Measurements from ENCODE around the gene PAK1. TPM values are rescaled to one million over a fixed set of nuclear protein-coding genes. Genes with fewer than 3 reads are reported as not detected.
"Not testable (repeated sequence)": the region's sequence is repeated elsewhere in the genome, so short reads cannot be mapped to it uniquely, and the experiment has no call there.

PAK1 gene
- total and polyA plus RNA-seq, 2 donors (not counting 1 experiment from before 2014, with no cell fraction given): 34.6 to 37.7 TPM

DNA sequence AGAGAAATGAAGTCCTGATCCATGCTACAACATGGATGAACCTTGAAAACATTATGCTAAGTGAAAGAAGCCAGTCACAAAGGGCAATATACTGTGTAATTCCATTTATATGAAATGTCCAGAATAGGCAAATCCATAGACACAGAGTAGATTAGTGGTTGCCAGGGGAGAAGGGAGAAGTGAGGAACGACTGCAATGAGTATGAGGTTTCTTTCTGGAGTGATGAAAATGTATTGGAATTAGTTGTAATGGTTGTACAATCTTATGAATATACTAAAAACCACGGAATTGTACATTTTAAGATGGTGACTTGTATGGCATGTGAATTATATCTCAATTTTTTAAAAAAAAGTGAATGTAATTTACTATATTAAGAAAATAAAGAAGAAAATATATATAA, 89.3 kb downstream of the PAK1 start:
- peak in 1 of 2 donors; percentile 33 for DNase-seq (ENCODE audit: low read depth in 2 of 2)
- Histone ChIP-seq H3K4me1 (ENCODE audit: control insufficient read depth, extremely low read depth, insufficient read depth, low read length) (no peaks in the 10 kb centered on the region), H3K9me3 (ENCODE audit: control insufficient read depth, insufficient read depth, low read depth, low read length) (no peaks in the 10 kb centered on the region), H2AFZ (ENCODE audit: low read length) (no peak overlapping the region), H3K4me2 (ENCODE audit: extremely low read depth, insufficient read depth, low read length) (no peak overlapping the region), H3K27ac (ENCODE audit: insufficient read depth, low read length) (no peak overlapping the region), H3K9ac (ENCODE audit: insufficient read depth, low read length) (no peak overlapping the region), H4K20me1 (ENCODE audit: control insufficient read depth, extremely low read depth, insufficient read depth, low read length) (no peaks in the 10 kb centered on the region), H3K27me3 (ENCODE audit: control insufficient read depth, insufficient read depth, low read length) (no peaks in the 10 kb centered on the region), H3K4me3 (replicated peaks in 1 of 4; ENCODE audit: control extremely low read depth in 1 of 4, insufficient read depth in 1 of 4, low read depth in 3 of 4, low read length in 4 of 4) (no peak overlapping the region), H3K36me3 (ENCODE audit: control insufficient read depth, insufficient read depth, low read length) (no peaks in the 10 kb centered on the region), H3K79me2 (ENCODE audit: control insufficient read depth, insufficient read depth, low read length) (no peaks in the 10 kb centered on the region)
- TF ChIP-seq, protein P1, sequence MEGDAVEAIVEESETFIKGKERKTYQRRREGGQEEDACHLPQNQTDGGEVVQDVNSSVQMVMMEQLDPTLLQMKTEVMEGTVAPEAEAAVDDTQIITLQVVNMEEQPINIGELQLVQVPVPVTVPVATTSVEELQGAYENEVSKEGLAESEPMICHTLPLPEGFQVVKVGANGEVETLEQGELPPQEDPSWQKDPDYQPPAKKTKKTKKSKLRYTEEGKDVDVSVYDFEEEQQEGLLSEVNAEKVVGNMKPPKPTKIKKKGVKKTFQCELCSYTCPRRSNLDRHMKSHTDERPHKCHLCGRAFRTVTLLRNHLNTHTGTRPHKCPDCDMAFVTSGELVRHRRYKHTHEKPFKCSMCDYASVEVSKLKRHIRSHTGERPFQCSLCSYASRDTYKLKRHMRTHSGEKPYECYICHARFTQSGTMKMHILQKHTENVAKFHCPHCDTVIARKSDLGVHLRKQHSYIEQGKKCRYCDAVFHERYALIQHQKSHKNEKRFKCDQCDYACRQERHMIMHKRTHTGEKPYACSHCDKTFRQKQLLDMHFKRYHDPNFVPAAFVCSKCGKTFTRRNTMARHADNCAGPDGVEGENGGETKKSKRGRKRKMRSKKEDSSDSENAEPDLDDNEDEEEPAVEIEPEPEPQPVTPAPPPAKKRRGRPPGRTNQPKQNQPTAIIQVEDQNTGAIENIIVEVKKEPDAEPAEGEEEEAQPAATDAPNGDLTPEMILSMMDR (conservative IDR thresholded peaks at IDR 0.05 in 1 of 2, IDR thresholded peaks at IDR 0.05 in 1 of 2; ENCODE audit: low read depth in 1 of 2, low read length in 2 of 2): no peak
- no peak for TF ChIP-seq EZH2 (IDR thresholded peaks at IDR 0.05; ENCODE audit: low read length, missing control alignments)

DNA sequence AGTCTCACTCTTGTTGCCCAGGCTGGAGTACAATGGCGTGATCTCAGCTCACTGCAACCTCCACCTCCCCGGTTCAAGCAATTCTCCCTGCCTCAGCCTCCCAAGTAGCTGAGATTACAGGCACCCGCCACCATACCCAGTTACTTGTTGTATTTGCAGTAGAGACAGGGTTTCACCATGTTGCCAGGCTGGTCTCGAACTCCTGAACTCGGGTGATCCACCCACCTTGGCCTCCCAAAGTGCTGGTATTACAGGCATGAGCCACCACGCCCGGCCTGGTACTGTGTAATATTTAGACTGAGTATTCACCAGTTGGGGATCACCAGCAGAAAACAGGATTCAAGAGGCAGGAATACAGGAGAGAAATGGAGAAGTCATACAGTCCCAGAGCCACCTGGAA, 90.5 kb downstream of the PAK1 start:
- not testable (repeated sequence) for H4K20me1 ChIP-seq (ENCODE audit: control insufficient read depth, extremely low read depth, insufficient read depth, low read length); H3K27ac ChIP-seq (ENCODE audit: insufficient read depth, low read length); H3K79me2 ChIP-seq (ENCODE audit: control insufficient read depth, insufficient read depth, low read length); H3K36me3 ChIP-seq (ENCODE audit: control insufficient read depth, insufficient read depth, low read length); H3K27me3 ChIP-seq (ENCODE audit: control insufficient read depth, insufficient read depth, low read length); H3K4me1 ChIP-seq (ENCODE audit: control insufficient read depth, extremely low read depth, insufficient read depth, low read length); H3K4me2 ChIP-seq (ENCODE audit: extremely low read depth, insufficient read depth, low read length); H2AFZ ChIP-seq (ENCODE audit: low read length); H3K9me3 ChIP-seq (ENCODE audit: control insufficient read depth, insufficient read depth, low read depth, low read length); H3K4me3 ChIP-seq (replicated peaks in 1 of 4; ENCODE audit: control extremely low read depth in 1 of 4, insufficient read depth in 1 of 4, low read depth in 3 of 4, low read length in 4 of 4); H3K9ac ChIP-seq (ENCODE audit: insufficient read depth, low read length); DNase-seq (ENCODE audit: low read depth in 2 of 2)

DNA sequence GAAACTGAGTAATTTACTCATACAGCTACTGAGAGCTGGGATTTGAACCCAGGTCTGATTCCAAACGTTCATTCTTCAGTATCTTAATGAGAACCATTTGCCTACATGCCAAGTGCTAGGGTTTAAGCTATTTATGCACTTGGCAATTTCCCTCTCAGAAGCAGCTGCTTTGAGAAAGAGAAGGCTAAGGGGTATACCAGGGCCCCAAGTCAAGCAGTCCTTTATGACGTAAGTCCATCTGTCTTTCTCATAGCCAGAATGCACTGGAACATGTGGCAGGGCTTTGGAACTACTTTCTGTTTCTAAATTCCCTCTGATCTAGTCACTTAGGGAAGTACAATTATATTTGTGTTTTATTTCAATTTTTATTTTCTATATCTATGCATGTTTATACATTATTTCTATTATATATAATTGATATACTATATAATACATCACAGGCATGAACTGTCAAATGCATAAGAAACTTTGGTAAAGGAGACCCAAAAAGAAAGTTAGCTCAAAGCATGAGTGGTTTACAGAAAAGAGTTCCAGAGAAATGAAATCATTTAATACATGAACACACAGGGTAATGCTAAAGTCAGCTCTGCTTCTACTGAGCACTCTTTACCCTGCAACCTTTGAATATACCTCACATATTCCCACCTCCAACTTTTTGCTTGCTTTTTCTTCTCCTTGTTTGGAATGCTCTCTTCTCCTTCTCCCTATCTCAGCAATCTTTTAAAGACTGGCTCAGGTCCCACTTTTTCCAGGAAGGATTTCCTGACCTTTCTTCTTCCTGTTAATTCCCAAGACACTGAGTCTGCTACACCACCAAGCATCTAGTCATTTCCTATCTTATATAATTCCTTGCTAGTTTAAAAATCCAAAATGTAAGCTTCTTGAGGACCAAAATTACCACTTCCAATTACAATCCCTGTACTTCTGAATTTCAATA, 91.9 kb downstream of the PAK1 start:
- Histone ChIP-seq H4K20me1 (ENCODE audit: control insufficient read depth, extremely low read depth, insufficient read depth, low read length) (no peaks in the 10 kb centered on the region), H3K27ac (ENCODE audit: insufficient read depth, low read length) (peak overlapping the region; percentile 3), H3K4me3 (replicated peaks in 1 of 4; ENCODE audit: control extremely low read depth in 1 of 4, insufficient read depth in 1 of 4, low read depth in 3 of 4, low read length in 4 of 4) (no peak overlapping the region), H2AFZ (ENCODE audit: low read length) (no peak overlapping the region), H3K79me2 (ENCODE audit: control insufficient read depth, insufficient read depth, low read length) (no peaks in the 10 kb centered on the region), H3K27me3 (ENCODE audit: control insufficient read depth, insufficient read depth, low read length) (no peaks in the 10 kb centered on the region), H3K9ac (ENCODE audit: insufficient read depth, low read length) (no peak overlapping the region), H3K9me3 (ENCODE audit: control insufficient read depth, insufficient read depth, low read depth, low read length) (no peaks in the 10 kb centered on the region), H3K4me1 (ENCODE audit: control insufficient read depth, extremely low read depth, insufficient read depth, low read length) (no peaks in the 10 kb centered on the region), H3K36me3 (ENCODE audit: control insufficient read depth, insufficient read depth, low read length) (no peaks in the 10 kb centered on the region), H3K4me2 (ENCODE audit: extremely low read depth, insufficient read depth, low read length) (peak overlapping the region; percentile 32)
- TF ChIP-seq, protein P1 (conservative IDR thresholded peaks at IDR 0.05 in 1 of 2, IDR thresholded peaks at IDR 0.05 in 1 of 2; ENCODE audit: low read depth in 1 of 2, low read length in 2 of 2): no peak
- TF ChIP-seq EZH2 (IDR thresholded peaks at IDR 0.05; ENCODE audit: low read length, missing control alignments): no peak
- DNase-seq (ENCODE audit: low read depth in 2 of 2): peak; percentile 68 to 87
